Dendritic cell treated with granulocyte-macrophage colony-stimulating factor and Interleukin-4, amounts not matched to agents 40 ng/mL and 50 ng/mL, for 4 days (primary cell): ENCODE results near the gene SLX4IP.

ENCODE experiments used
- H3K27ac Mint-ChIP-seq: one replicate; pipeline ENCODE4 v1.8.0; 2022; ENCODE audit warnings: mild to moderate bottlenecking, mixed read lengths
- H3K27me3 Mint-ChIP-seq: one replicate; pipeline ENCODE4 v1.8.0; 2022; ENCODE audit warnings: mild to moderate bottlenecking, mixed read lengths
- H3K36me3 Mint-ChIP-seq: one replicate; pipeline ENCODE4 v1.8.0; 2022; ENCODE audit warnings: low read depth, mixed read lengths
- H3K4me1 Mint-ChIP-seq: one replicate; pipeline ENCODE4 v1.8.0; 2022; ENCODE audit warnings: low read depth, mixed read lengths
- H3K4me3 Mint-ChIP-seq: one replicate; pipeline ENCODE4 v1.8.0; 2022; ENCODE audit warnings: mild to moderate bottlenecking, moderate library complexity, mixed read lengths
- H3K9me3 Mint-ChIP-seq: one replicate; pipeline ENCODE4 v1.8.0; 2022; ENCODE audit warnings: mixed read lengths
- intact Hi-C: fragments of 100-400 bp; cut with micrococcal nuclease; formaldehyde crosslinking; loops from one replicate; pipeline ENCODE4 v1.15.0; 2022

The SLX4IP gene

DNA sequence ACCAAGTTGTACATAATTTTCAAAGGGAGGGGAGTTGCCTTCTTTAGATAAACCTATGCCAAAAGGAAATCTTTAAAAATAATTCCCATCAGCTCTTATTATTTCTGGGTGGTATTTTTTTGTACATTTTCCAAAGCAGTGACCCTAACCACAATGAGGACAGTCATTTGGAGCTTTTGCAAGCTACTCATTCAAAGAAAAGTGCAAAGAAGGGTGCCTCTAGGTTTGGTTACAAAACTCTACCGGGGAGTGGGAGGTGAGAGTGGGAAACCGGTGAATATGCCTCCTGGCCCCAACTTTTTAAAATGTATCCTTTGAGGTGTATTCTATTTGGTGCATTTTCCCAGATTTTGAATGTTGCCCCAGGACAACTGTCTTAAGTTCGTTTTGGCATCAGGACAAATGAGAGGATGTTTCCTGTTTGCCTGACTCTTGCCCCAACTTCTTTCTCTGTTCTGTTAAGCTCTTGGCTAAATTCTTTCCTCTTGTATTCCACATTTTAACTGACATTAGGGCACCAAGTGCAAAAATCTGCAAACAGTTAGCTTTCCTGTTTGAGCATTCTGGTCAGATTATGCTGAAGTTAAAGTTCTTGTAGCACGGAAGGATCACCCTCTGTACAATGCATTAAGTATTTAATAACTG lies 78.9 kb downstream of the SLX4IP start:
- Mint-ChIP-seq H3K4me3 (no peak overlapping the region), H3K36me3 (peaks cover 6% of the 10 kb centered on the region), H3K4me1 (peaks cover 34% of the 10 kb centered on the region), H3K27ac (peak overlapping the region; percentile 63), H3K9me3 (no peaks in the 10 kb centered on the region), H3K27me3 (no peaks in the 10 kb centered on the region)
- intact Hi-C loops: no loop called here

DNA sequence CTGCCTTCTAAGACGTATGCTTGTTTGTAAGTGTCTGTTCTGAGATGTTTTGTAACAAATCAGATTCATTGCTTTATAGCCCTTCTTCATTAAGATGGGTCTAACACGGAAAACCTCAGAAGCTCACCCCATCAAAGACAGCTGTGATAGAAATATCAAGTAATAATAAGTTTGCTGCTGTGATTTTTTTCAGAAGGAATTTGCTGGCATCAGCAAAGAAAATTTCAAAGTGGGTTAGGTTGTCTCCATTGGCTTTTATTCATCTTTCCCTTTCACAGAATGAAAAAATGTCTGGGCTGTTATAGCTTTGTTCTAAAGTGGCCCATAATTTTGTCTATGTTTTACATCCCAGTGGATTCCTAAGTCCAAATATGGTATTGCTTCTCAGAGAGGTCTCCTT lies 81.4 kb downstream of the SLX4IP start:
- H3K27ac Mint-ChIP-seq: no peak overlapping the region
- H3K4me1 Mint-ChIP-seq: peaks cover 35% of the 10 kb centered on the region
- no peaks in the 10 kb centered on the region for H3K9me3 Mint-ChIP-seq
- peaks cover 13% of the 10 kb centered on the region for H3K36me3 Mint-ChIP-seq
- no peaks in the 10 kb centered on the region for H3K27me3 Mint-ChIP-seq
- no peak overlapping the region for H3K4me3 Mint-ChIP-seq
- intact Hi-C loops: no loop called here

DNA sequence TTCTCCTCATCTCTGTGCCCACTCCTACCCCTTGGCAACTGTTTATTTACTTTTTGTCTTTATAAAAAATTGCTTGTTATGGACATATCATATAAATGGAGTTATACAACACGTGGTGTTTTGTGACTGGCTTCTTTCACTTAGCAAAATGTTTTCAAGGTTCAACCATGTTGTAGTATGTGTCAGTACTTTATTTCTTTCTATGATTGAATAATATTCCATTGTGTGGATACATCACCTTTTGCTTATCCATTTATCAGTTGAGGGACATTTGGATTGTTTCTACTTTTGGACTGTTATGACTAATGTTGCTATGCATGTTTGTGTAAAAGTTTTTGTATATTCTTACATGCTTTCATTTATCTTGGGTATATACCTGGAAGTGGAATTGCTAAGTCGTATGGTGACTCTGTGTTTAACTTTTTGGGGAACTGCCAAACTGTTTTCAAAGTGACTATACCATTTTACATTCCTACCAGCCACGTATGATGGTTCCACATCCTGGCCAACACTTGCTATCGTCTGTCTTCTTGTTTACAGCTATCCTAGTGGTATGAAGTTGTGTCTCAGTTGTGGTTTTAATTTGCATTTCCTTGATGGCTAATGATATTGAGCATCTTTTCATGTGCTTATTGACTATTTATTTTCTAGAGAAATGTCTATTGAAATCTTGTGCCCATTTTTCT lies 84.4 kb downstream of the SLX4IP start:
- H3K27ac Mint-ChIP-seq: no peak overlapping the region
- H3K4me1 Mint-ChIP-seq: peaks cover 23% of the 10 kb centered on the region
- no peak overlapping the region for H3K4me3 Mint-ChIP-seq

DNA sequence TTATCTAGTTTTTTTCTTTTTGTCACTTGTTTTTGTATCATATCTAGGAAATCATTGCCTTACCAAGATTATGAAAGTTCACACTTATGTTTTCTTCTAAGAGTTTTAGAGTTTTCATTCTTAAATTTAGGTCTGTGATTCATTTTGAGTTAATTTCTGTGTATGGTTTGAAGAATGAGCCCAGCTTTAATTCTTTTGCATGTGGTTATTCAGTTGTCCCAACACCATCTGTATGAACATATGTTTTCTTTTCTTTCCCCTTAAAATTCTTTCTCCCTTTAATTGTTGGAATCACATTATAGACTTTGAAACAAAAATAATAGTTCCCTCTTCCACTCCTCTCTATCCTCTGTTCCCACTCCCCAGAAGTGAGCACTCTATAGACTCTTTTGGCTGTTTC lies 85.4 kb downstream of the SLX4IP start:
- Mint-ChIP-seq H3K27ac (no peak overlapping the region), H3K36me3 (peaks cover 19% of the 10 kb centered on the region)

More for the DNA sequence above, 84.4 kb downstream of the SLX4IP start:
- intact Hi-C loops: no loop called here
- Mint-ChIP-seq H3K27me3 (no peaks in the 10 kb centered on the region), H3K36me3 (peaks cover 23% of the 10 kb centered on the region), H3K9me3 (no peaks in the 10 kb centered on the region)

DNA sequence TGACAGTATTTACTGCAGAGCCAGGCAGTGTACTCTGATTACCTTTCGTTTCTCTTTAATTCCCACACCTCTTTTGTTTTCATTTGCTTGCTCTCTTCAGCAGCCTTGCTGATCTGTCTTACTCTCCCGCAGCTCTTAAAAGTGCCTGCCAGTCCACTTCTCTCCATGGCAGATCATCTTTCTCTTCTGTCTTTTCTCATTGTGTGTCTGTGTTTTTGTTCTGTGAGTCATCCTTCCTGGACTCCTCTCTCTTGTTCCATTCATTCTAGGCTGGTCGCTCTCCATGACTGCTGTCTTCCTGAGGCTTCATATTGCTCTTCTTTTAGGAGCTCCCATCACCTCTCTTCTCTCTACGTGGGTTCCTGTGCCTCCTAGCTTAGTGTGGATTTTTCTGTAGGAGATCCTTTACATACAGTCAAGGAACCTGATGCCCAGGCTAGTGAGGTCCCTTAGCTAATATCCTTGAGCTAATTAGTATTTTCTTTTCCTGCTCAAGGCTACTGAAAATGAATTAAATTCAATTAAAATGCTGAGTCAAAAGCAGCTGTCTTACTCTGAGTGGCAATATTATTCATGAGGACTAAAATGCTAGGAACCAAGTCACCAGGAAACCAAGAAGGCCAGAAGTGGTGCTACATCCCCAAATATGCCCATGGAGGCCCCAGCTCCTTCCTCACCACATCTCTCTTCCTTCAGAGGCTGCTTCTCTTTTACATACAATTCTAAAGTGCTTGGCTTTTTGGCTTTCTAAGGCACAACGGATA lies 86.1 kb downstream of the SLX4IP start:
- Mint-ChIP-seq H3K4me3 (no peak overlapping the region), H3K4me1 (peaks cover 18% of the 10 kb centered on the region), H3K9me3 (no peaks in the 10 kb centered on the region), H3K36me3 (peaks cover 27% of the 10 kb centered on the region), H3K27ac (peak overlapping the region; percentile 3), H3K27me3 (no peaks in the 10 kb centered on the region)
- intact Hi-C loops: no loop called here

More for the DNA sequence above, 85.4 kb downstream of the SLX4IP start:
- H3K4me3 Mint-ChIP-seq: no peak overlapping the region
- no peaks in the 10 kb centered on the region for H3K9me3 Mint-ChIP-seq
- intact Hi-C loops: no loop called here
- H3K27me3 Mint-ChIP-seq: no peaks in the 10 kb centered on the region
- peaks cover 18% of the 10 kb centered on the region for H3K4me1 Mint-ChIP-seq

DNA sequence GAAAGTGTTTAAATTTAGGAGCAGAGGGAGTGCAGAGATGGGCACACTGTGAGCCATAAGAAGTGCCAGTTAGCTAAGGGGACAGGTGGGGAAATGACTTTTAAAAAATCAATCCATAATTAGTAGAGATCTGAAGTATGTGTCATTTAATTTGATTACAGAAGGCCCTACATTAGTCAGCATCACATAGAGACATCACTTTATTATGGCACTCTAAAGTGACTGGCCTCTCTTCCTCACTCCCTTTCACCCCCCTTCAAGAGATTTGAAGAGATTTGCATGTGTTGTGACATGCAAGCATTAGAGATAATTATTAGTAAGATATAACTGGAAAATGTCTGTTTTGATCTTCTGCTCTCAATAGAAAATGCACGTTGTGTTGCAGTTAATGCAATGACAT lies 86.7 kb downstream of the SLX4IP start:
- Mint-ChIP-seq H3K27me3 (no peaks in the 10 kb centered on the region), H3K4me3 (no peak overlapping the region), H3K36me3 (peaks cover 27% of the 10 kb centered on the region), H3K9me3 (no peaks in the 10 kb centered on the region), H3K27ac (no peak overlapping the region), H3K4me1 (peaks cover 18% of the 10 kb centered on the region)
- intact Hi-C loops: no loop called here

DNA sequence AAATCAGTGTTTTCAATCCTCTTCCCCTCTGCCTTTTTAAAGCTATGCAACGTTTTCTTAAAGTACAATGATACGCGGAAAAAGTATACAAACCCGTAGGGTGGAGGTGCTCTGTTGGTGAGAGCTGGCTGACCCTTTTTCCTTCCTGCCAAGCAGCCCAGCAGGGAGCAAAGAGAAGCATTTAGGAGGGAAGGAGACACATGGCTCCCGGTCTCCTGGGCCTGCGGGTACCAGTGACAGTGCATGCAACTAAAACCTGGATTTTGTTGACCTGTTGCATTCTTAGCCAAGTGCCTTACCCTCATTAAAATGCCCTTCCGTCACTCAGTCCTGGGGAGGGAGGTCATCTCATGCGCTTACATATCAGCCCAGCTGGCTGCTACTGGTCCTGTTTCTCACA lies 87.2 kb downstream of the SLX4IP start:
- Mint-ChIP-seq H3K4me3 (no peak overlapping the region), H3K27ac (no peak overlapping the region), H3K4me1 (peaks cover 18% of the 10 kb centered on the region), H3K36me3 (peaks cover 27% of the 10 kb centered on the region), H3K27me3 (no peaks in the 10 kb centered on the region), H3K9me3 (no peaks in the 10 kb centered on the region)
- intact Hi-C loops: no loop called here

DNA sequence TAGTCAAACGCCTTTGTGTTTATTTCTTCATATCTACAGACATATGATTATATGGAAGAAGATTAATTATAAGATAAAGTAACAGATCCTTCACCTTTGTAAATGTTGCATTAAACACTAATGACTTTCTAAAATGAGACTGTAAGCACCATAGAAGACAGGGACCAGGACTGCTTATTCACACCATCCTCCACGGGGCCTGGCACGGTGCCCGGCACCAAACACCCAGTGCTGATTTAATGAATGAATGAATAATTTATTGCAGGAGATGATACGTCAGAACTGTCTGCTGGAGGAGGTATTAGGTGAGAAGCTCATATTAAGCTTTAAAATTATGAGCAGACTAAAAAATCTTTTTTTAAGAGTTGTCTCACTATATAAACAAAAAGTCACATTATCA lies 88.3 kb downstream of the SLX4IP start:
- Mint-ChIP-seq H3K9me3 (no peaks in the 10 kb centered on the region), H3K4me1 (peaks cover 18% of the 10 kb centered on the region), H3K36me3 (peaks cover 27% of the 10 kb centered on the region), H3K4me3 (no peak overlapping the region), H3K27ac (peak overlapping the region; percentile 25), H3K27me3 (no peaks in the 10 kb centered on the region)
- intact Hi-C loops: no loop called here

DNA sequence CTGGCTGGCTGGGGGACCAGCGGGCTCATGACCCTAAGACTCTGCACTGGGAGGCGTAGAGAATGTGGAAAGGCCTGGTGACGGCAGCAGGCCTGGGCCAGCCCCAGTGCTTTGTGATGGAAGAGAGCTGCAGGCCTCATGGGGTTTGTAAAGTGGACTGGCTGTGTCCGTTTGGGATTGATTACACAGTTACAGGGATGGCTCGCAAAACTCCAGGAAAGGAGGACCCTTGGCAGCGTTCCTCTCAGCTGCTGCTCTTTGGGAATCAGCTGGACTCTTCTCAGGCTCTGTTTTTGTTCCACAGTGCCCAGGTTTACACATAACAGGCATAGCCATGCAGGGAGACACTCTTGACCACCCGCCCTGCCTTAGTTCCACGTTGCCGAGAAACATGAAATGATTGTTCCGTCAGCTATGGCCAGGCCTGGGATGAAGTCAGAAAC lies 89.0 kb downstream of the SLX4IP start:
- Mint-ChIP-seq H3K27me3 (no peaks in the 10 kb centered on the region), H3K4me3 (no peak overlapping the region), H3K4me1 (peaks cover 18% of the 10 kb centered on the region), H3K27ac (peak overlapping the region; percentile 25), H3K9me3 (no peaks in the 10 kb centered on the region), H3K36me3 (peaks cover 27% of the 10 kb centered on the region)
- intact Hi-C loops: no loop called here

DNA sequence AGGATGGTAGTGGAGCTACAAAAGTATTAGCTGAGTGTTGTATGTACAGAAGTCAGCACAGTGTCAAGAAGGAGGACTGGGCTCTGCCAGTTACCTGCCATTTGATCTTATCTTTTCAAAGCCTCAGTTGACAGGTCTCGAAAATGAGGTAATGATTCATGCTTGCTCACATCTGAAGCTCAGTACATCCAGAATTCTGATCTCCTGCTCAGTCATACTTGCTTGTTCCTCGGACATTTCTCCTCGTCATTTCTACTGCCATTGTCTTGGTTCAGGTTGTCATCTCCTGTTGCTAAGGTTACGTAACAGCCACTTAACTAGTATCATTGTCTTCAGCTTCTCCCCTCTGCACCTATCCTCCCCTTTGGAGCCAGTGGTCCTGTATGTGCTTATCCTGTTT lies 89.5 kb downstream of the SLX4IP start:
- Mint-ChIP-seq H3K4me3 (no peak overlapping the region), H3K4me1 (peaks cover 20% of the 10 kb centered on the region), H3K27me3 (no peaks in the 10 kb centered on the region), H3K9me3 (no peaks in the 10 kb centered on the region), H3K27ac (no peak overlapping the region), H3K36me3 (peaks cover 27% of the 10 kb centered on the region)
- intact Hi-C loops: no loop called here

DNA sequence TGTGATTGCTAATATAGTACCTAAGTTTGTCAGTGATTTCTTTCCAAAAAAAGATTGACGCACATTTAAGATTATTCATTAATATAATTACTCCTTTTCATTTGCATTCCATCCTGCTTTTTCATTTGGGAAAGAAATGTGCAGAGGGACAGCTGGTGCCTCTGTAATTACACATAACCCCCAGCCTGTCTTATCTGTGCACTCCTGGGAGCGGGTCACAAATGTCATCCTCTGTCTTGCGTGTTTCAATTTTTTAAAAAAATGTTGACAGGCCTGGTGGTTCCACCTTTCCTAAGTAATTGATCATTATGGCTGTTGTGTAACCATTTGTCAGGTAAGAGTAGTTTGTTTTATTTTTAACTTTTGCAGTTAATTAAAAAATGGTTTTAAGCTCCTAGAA lies 92.7 kb downstream of the SLX4IP start:
- H3K4me1 Mint-ChIP-seq: peaks cover 9% of the 10 kb centered on the region
- H3K4me3 Mint-ChIP-seq: no peak overlapping the region
- peaks cover 27% of the 10 kb centered on the region for H3K36me3 Mint-ChIP-seq
- H3K27me3 Mint-ChIP-seq: no peaks in the 10 kb centered on the region
- no peak overlapping the region for H3K27ac Mint-ChIP-seq
- intact Hi-C loops: no loop called here
- H3K9me3 Mint-ChIP-seq: no peaks in the 10 kb centered on the region

DNA sequence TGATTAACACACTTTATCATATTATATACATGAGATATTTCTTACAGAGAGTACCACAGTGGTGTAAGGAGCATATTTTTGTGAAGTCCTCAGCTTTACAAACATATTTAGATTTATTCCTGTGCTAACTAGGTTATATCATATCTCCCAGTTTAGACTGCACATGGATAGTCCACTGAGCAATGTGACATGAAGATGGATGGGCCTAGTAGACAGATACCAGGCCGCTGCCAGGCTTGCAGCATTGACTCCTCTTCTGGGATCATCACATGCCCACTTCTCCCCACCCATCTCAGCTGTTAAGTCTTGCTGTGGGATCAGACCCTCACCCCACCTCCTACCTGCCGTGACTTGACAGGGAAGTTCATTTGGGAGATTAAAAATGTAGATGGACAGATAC lies 95.8 kb downstream of the SLX4IP start:
- Mint-ChIP-seq H3K27ac (no peak overlapping the region), H3K4me1 (peaks cover 9% of the 10 kb centered on the region), H3K36me3 (peaks cover 33% of the 10 kb centered on the region), H3K4me3 (no peak overlapping the region), H3K27me3 (no peaks in the 10 kb centered on the region), H3K9me3 (no peaks in the 10 kb centered on the region)
- intact Hi-C loops: no loop called here

DNA sequence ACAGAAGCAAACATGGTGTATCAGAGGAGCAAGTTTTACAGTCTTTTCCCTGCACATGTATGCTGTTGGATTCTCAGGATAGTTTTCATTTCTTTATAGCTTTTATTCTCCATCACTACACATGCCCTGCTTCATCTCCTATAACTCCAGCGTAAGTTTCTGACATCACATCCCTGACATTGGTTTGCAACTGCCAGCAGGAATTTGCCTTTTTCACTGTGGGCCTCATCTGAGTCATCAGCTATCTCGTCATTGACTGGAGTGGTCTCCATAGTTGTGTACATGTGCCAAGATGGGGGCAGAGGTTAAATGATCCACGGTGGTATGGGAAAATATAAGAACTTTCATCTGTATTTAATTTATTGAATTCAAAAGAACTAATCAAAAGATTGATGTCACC lies 96.7 kb downstream of the SLX4IP start:
- peaks cover 29% of the 10 kb centered on the region for H3K36me3 Mint-ChIP-seq
- peaks cover 9% of the 10 kb centered on the region for H3K4me1 Mint-ChIP-seq
- no peak overlapping the region for H3K4me3 Mint-ChIP-seq
- H3K27me3 Mint-ChIP-seq: no peaks in the 10 kb centered on the region
- intact Hi-C loops: no loop called here
- no peaks in the 10 kb centered on the region for H3K9me3 Mint-ChIP-seq
- no peak overlapping the region for H3K27ac Mint-ChIP-seq

DNA sequence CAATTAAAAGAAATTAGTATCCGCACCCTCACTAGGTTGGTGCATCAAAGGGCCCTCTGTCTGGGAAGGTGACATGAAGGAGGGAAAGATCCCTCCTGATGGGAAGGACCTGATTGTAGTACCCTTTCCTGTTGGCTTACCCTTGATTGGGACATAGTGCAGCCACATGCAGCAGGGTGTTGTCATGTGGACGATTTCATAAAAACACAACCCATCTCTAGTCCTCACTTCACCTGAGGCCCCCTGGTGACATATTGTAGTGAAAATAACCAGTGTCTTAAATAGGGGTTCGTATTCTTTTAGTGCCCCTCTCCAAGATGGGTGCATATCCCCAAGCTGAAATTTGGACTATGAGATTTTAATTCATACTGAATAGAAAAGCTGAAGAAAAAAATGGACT lies 97.3 kb downstream of the SLX4IP start:
- no peaks in the 10 kb centered on the region for H3K27me3 Mint-ChIP-seq
- H3K27ac Mint-ChIP-seq: no peak overlapping the region
- peaks cover 29% of the 10 kb centered on the region for H3K36me3 Mint-ChIP-seq
- intact Hi-C loops: no loop called here
- H3K9me3 Mint-ChIP-seq: no peaks in the 10 kb centered on the region
- H3K4me1 Mint-ChIP-seq: peaks cover 9% of the 10 kb centered on the region
- H3K4me3 Mint-ChIP-seq: no peak overlapping the region
